Retina (tissue), 1 donor: Measurements from ENCODE around the gene MED27.
"Not testable (repeated sequence)": the region's sequence is repeated elsewhere in the genome, so short reads cannot be mapped to it uniquely, and the experiment has no call there.

Experiments used
- DNase-seq: peaks from one replicate; pipeline ENCODE4 v3.0.0-alpha.2; 2016

Gene MED27

DNA sequence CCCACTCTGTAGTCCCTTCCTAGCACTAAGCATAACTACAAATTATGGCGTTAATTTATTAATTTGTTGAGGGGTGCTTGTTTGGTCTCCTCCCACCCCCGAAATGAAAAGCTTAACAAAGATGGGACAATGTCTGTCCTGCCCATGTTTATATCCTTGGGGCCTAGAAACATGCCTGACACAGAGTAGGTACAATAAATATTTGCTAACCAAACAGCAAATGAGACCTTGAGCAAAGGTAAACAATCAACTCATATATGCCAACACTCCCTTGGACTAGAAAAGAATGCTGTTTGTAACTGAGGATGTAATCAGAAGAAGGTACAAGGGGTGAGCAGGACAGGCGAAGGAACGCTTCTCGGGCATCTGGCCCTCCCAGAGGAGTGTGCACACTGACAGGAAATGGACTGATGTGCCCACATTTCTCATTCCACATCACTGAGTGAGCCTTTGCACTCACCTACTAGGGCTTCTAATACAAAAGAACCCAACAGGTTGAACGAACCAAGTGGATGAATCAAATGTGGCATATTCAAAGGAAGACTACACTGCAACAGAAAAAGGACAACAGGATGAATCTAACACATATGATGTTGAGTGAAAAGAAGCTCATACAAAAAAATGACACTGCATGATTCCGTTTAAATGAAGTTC lies 66.8 kb downstream of the MED27 start:
- DNase-seq: no peak

DNA sequence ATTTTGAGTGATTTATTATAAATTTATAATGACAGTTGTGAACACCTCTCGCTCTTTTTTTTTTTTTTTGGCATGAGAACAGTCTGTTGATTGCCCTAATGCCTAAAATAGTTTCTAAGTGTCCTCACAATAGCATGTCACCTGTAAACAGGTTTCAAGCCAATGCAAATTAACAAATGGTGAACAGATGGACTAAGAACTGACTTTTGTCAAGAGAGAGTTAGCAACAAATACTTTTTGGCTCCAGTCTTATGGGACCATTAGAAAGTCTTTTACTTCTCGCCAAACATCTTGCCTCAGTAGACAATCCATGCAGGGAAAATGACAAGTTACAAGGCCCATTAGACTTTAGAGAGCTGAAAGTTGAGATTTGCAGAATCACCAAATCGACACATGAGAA lies 67.8 kb downstream of the MED27 start:
- no peak for DNase-seq

DNA sequence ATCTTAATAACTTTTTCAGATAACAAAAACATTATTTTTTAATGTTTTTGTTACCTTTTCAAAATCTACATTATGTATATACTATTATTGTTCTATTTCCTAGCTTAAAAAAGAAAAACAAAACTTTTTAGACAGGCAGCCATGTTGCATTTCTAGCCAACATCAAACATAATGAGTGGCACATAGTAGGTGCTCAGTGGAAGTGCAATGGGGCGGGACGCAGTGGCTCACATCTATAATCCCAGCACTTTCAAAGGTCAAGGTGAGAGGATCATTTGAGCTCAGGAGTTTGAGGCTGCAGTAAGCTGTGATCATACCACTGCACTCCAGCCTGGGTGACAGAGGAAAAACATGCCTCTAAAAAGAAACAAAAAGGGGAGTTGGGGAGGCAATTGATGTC lies 68.4 kb downstream of the MED27 start:
- no peak for DNase-seq

DNA sequence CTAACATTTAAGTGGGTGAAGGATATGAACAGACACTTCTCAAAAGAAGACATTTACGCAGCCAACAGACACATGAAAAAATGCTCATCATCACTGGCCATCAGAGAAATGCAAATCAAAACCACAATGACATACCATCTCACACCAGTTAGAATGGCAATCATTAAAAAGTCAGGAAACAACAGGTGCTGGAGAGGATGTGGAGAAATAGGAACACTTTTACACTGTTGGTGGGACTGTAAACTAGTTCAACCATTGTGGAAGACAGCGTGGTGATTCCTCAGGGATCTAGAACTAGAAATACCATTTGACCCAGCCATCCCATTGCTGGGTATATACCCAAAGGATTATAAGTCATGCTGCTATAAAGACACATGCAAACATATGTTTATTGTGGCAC lies 69.5 kb downstream of the MED27 start:
- not testable (repeated sequence) for DNase-seq

DNA sequence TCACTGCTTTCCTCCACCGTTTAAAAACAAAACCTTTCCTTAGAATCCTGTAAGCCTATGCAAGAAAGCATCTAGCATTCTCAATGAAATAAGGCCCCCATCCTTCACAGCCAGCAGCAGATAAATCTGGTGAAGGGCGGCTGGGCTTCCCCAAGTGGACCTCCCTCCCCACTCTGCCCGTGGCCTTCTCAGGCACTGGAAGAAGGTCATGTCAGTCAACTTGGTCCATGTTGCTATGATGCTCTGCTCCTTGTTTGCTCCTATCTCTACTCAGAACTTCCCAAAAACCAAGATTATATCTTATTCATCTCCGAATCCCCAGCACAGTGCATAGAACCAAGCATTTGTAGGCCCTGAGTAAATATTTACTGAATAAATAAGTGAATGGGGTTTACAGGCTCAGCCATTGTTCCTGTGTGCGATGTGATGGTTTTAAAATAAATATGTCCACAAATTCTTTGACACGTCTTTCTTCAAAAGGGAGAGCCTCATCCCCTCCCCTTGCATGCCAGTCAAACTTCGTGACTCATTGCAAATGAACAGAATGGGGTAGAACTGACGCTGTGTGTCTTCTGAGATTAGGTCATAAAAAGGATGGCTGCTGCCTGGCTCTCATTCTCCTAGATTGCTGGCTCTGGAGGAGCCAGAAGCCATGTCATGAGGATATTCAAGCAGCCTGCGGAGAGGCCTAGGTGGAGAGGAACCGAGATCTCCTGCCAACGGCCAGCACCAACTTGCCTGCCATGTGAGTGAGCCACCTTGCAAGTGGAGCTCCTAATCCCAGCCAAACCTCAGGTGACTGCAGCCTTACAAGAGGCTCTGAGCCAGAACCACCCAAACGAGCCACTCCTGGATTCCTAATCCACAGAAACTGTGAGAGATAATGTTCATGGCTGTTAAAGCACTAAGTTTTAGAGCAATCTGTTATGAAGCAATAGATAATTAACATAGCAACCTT lies 70.5 kb downstream of the MED27 start:
- no peak for DNase-seq

DNA sequence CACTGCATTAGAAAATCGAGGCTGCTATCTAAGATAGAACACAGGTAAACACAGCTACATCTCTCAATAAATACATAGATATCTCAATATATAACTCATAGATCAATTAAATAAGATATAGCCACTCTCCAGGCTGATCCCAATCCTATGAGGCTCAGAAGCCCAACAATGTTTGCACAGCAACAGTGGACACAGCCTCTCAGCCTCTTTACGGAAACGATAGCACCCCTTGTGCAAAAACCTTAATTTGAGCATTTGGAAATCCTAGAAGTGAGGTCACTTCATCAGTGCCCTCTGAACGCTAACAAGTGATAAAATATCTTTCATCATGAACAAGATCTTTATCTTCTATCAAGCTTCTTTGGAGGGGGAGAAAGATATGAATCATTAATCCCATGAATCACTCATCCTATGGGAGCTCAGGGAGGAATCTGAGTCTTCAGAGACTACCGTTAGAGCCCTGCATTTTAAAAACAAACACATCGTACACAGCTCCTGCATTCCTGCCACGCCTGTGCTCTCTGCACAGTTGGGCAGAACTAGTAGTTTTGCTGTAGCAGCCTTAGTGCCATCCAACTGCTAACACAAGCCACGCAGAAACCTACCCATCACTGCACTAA lies 71.4 kb downstream of the MED27 start:
- DNase-seq: no peak

DNA sequence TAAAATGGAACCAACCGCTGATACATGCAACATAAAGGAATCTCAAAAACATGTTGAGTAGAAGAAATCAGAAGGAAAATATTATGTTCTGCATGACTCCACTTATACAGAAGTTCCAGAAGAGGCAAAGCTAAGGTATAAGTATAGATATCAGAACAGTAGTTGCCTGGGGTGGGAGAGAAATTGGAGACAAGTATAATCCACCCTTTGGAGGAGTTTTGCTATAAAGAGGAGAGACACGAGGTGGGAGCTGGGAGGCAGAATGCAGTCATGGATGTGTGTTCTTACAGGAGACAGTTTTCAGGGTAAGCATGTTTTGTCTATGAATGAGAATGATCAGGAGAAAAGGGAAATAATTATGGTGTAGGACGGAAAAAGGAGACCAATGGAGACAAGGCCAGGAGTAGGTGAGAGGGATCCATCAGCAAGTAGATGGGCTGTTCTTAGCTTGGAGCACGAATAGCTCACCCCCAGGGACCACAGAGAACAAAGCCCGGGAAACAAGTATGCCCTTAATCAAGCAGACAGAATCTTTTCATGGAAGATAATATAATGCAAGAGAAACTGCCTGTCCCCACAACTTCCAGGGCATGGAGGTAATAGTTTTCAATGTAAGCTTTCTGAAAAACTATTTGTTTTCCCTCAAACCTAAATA lies 72.2 kb downstream of the MED27 start:
- DNase-seq: no peak

DNA sequence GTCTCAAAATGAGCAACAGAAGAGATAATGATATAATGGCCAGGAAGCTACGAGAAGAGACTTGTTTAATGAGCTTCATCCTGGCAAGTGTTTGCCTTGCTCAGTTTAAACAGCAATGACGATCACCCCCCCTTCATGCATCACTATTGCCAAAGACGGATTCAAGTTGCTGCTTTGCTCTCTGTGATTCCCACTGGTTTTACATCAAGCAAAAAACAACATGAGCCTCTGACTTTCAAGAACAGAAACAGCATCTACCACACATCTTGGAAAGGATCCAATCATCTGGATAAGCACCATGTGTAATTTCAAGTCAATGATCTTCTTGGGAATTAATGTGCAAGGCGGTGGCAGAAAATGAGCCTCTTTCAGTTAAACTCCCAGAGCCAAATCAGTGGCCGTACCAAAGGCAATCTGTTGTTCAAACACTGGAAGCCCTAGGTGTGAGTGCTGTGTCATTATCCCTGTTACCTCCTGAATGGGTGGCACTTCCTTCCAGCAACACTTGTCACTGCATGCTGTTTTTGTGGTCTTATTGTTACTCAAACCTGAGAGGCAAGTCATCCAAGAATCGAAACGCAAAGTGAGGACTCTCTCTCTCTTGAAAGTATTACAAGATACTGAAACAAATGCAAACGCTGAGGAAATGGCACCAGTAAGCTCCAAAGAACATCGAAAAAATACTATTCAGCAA lies 72.8 kb downstream of the MED27 start:
- no peak for DNase-seq

DNA sequence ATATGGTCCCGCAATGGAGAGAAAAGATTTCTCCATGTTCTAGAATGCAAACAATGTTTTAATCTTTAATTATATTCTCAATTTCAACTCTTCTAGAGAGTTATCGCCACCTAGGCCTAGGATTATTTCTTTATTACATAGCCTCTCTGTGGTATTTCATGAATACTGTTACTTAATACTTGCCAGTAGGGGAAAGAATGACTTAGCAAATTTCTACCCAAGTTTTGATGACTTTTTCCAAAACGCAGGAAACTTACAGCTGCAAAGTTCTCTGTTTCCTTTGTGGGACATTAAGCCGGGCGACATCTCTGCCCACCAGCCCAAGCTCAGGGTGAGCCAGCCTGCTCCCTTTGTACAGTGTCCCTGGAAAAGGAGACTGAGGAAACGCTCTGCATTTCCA lies 73.8 kb downstream of the MED27 start:
- DNase-seq: no peak

DNA sequence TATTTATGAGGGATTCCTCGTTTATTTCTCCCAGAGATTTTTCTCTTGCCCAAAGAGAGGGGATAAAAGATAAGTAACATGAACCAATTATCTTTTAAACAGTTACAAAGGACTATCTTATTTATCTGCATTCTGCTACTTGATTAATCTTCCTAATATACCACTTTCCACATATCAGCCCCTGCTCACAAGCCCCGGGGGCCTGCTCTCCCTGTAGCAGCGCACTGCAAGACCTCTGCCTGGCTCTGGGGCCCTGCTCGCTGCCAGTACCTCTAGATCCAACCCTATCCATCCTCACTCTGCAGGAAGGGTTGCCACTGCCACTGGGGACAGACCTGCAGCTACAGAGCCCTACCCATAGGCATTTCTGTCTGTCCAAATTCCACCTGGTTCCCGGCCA lies 75.3 kb downstream of the MED27 start:
- no peak for DNase-seq

DNA sequence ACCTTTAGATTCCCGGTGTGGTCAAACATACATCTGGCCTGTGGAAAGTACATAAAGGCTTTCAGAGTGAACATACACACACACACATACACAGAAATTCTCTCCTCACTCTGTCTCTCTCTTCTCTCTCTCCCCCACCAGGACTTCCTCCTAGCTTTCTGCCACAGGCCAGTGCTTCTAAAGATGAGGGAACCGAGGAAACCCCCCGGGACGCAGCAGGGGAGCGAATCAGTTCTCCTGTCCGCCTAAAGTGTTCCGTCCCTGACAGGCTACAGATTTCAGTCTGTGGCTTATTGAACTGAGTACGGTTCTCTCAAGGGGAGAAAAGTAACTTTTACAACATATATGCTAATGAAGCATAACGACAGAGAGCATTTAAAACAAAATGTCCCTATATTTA lies 75.8 kb downstream of the MED27 start:
- no peak for DNase-seq

DNA sequence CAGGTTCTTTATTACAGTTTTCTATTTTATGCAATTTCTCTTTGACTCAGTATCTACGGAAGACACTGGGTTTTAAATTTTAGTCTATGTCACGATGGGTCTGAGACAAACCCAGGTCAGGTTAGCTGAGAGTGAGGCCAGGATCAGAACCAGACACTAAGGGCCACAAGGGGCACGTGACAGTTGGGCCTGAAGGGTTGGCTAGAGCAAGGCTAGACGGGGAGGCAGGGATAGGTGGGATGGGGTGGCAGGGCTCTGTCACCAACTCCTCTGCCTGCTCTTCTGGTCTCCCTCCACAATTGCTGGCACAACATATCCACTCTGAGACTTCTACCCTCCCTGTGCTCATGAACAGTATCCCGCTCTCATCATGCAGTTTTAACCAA lies 76.4 kb downstream of the MED27 start:
- DNase-seq: no peak

DNA sequence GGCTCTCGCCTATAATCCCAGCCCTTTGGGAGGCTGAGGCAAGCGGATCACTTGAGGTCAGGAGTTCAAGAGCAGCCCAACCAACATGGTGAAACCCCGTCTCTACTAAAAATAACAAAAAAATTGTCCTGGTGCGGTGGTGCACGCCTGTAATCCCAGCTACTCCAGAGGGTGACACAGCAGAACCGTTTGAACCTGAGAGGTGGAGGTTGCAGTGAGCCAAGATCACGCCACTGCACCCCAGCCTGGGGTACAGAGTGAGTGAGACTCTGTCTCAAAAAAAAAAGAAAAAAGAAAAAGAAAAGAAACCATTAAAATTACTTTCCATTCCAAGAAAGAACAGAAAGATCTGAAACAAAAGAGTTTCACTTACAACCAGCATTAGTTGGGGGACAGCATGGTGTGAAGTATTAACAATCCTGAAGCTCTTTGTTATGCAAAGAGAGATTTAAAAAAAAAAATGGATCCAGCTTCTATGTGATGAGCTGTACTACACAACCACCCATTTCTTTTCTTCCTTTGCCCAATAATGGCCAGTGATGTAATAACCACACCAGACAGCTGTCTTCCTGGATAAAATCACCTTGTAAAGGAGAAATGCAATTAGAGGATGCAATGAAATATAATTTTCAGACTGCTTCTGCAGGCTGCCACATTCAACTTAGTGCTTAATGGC lies 76.9 kb downstream of the MED27 start:
- no peak for DNase-seq

DNA sequence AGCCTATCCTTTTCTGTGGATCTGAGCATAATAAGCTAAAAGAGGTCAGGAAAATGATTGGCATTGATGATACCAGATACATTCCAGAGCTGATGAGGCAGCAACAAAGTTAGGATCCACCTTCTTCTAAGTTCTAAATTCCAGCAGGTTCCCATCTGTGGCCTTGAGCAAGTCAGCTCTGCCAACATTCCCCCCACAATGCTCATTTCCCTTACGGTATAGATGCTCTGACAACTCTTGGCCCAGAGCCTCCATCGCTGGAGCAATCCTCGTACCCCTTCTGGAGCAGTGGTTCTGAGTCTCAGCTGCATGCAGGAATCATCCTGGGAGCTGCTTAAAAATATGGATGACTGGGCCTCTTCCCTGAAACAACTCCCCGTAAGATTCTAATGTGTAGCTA lies 78.1 kb downstream of the MED27 start:
- no peak for DNase-seq

DNA sequence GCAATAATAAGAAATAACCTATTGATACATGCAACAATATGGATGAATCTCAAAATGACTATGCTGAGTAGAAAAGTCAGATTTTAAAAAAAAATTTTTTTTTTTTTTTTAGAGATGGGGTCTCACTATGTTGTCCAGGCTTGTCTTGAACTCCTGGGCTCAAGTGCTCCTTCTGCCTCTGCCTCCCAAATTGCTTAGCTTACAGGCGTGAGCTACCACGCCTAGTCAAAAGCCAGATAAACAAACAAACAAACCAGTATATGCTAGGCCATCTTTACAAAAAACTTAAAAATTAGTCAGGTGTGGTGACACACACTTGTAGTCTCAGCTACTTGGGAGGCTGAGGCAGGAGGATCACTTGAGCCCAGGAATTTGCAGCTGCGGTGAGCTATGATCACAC lies 79.0 kb downstream of the MED27 start:
- no peak for DNase-seq

DNA sequence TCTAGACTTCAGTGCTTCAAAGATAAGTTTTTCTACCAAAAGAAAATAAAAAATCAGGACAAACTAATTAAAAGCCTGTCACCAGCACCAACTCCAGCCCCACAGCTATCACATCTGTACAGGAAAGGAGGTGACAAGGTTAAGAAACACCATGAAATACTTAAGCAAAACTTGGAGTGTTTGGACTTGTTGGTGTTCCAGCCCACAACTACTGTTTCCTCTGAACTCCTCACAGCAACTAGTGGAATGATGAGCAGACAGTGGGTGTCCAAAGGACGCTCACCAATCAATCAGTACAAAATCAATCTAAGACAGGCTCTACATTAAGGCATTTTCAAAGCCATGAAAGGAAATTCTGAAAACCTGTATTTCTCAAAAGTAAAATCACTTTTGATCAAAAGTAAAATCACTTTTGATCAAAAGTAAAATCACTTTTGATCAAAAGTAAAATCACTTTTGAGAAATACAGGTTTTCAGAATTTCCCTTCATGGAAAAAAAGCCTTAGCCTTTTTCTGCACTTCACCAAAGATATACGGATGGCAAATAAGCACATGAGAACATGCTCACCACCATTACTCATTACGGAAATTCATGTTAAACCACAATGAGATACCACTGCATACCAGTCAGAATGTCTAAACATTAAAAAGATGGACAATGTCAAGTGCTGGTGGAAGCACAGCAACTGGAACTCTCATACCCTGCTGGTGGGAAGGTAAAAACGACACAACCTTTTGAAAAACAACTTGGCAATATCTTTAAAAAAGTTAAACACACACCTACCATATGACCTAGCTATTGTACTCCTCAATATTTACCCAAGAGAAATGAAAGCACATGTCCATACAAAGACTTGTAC lies 79.7 kb downstream of the MED27 start:
- DNase-seq: no peak

DNA sequence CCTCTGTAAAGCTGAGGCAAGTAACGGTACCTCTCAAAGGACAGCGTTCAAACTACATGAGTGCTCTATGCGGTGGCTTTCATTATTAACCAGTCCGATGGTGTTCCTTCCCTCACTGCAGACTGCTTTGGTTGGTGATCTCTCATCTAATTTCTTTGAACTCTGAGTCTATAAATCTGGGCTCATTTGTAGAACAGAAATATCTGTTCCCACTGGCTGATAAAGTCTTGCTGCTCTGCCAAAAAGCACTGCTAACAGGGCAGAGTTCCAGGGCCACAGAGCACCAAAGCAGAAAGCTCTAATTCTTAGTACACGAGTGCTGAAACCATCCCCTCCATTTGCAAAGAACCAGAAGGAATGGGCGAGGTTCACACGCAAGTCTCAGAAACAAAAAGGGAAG lies 81.9 kb downstream of the MED27 start:
- DNase-seq: no peak

DNA sequence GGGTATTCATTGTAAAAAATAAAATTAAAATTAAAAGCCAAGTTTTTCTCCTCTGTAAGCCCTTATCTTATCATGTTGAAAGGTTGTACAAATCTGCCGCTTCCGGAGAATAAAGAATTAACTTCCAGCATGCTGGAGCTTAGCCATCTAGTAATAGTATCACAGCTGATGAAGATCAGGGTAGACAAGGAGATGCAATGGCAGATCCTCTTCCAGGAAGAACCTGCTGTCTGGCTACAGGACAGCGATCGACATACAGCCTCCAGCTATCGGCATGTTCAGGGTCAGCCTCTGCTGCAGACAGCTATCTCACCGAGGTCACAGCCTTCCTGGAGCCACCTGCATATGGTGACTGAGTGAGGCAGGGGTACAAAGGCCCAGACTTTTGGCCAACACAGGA lies 82.6 kb downstream of the MED27 start:
- DNase-seq: no peak

DNA sequence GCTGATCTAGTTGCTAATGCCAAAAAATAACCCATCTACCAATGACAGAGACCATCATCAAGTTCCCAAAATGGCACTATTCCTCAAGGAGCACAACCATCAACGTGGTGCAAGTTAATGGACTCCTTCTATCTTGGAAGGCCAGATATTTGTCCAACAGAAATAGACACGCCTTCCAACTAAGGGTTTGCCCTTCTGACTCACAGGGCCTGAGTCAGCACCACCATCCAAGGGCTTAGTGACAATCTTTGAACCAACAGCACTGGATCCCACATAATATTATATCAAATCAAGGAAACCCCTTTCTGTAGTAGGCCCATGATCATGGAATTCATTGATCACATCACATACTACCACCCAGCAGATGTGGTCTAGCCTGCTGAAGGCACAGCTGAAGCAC lies 84.3 kb downstream of the MED27 start:
- no peak for DNase-seq

DNA sequence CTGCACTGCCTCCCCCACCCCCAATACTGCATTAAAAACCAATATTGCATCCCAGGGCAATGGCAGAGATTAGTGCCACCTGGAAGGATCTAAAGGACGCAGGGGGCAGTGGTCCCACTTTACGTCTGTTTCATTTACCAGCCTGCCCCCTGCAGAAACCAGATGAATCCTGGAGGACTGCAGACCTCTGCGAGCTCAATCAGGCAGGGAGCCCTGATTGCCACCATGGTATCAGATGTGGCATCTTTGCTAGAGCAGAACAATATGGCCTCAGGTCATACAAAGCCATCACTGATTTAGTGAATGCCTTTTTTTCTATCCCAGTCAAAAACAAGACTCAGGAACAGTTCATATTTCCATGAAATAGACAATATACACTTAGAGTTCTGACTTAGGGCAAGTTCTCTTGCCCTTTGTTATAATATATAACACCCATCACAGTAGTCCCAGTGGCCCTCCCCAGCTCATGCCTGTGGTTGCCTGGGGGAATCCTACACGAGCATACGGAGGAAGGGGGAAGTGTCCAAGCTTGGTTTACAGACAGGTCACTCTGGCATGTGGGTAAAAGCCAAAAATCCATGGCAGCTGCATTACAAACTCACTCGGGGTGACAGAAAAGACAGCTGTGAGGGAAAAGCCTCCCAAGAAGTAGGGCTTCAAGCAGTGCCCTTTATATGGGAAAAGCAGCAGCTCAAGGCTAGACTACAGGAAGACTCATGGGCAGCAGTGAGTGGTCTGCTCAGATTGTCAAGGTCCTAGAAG lies 85.1 kb downstream of the MED27 start:
- no peak for DNase-seq
